Right ventricle myocardium superior (tissue), 1 donor: Measurements from ENCODE around the gene FAM118A. TPM values are rescaled to one million over a fixed set of nuclear protein-coding genes. Genes with fewer than 3 reads are reported as not detected.
"Not testable (repeated sequence)": the region's sequence is repeated elsewhere in the genome, so short reads cannot be mapped to it uniquely, and the experiment has no call there.

ENCODE experiments used
- ATAC-seq: fragments of 200-7000 bp; cut with Tn5 transposase; one replicate; pipeline ENCODE4 v1.9.1; 2020; ENCODE audit warnings: mild to moderate bottlenecking; ENCODE audit not compliant: poor library complexity
- DNase-seq: peaks from one replicate; pipeline ENCODE4 v3.0.0-alpha.2; 2020
- intact Hi-C: fragments of 100-400 bp; cut with DNase I; formaldehyde crosslinking; loops from one replicate; pipeline ENCODE4 v1.11.2; 2022
- total RNA-seq: library from RNA; stranded (reverse); fragmentation: NEBNext Ultra II Directional; extraction: Animal tissue kit (Norgen Biotek cat#: 25700); gene quantifications from one replicate; pipeline ENCODE4 v1.2.1, GENCODE V29; 2021
- donor health status: DM: no; HTN: yes; CAD: no; lungs with severe emphysema.

The FAM118A gene
- total RNA-seq, 1 donor from 2014 or later = 21.1 TPM

DNA sequence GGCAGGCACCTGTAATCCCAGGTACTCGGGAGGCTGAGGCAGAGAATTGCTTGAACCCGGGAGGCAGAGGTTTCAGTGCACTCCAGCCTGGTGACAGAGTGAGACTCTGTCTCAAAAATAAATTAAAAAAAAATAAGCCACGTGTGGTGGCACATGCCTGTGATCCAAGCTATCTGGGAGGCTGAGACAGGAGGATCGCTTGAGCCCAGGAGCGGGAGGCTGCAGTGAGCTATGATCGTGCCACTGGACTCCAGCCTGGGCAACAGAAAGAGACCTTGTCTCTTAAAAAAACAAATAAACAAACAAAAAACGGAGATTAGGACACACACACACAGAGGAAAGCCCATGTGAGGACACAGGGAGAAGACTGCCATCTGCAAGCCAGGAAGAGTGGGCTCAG is 32.0 kb upstream of the FAM118A start:
- intact Hi-C loops = loop anchor here (10.0 kb wide), 1 partner anchor 57 kb away; no protein-coding TSS in a partner anchor
- DNase-seq, ATAC-seq: not testable (repeated sequence)

- no peak for DNase-seq
- intact Hi-C loops = loop anchor here (10.0 kb wide), 1 partner anchor 57 kb away; no protein-coding TSS in a partner anchor
- ATAC-seq = no peak
Observed at GRCh38 chr22:45278125-45278524, 31.6 kb upstream of the FAM118A start.

GRCh38 chr22:45280587-45280980 is 29.1 kb upstream of the FAM118A start:
- intact Hi-C loops = no loop called here
- no peak for DNase-seq
- ATAC-seq = no peak

DNA sequence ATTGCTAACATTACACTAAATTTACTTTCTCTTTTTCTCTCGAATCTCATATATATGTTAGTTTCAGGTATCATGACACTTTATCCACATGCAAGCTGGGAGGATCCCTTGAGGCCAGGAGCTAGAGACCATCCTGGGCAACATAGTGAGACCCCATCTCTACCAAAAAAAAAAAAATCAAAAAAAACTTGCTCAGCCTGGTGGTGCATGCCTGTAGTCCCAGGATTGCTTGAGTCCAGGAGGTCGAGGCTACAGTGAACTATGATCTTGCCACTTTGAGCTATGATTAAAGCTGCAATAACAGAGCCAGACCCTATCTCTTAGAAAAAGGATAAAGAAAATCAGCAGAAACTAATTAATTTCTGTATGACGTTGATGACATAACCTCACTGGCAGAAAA is 28.7 kb upstream of the FAM118A start:
- intact Hi-C loops = no loop called here
- ATAC-seq (no peak), DNase-seq (no peak)

DNA sequence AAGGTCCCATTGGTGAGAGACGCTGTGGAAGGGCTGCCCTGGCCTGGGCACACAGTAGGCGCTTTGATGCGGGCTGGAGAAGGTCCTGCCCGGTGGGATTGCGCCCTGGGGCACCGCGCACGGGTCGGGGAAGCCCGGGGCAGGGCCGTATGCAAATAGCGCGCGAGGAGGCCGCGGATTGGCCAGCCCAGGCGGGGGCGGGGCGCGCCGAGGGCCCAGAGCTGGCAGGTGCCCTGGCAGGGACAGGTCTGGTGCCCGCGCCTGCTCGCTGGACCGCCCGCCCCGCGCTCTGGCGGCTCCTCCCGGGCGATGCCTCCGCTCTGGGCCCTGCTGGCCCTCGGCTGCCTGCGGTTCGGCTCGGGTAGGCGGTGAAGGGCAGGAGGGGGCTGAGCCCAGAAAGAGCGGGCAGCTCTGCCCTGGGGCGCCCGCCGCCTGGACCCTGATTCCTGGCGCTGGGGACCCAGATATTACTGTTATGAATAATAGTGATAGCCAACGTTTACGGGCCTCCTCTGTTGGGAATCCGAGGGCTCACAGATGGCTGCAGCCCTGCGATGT is 24.9 kb upstream of the FAM118A start, which contains the start of gene UPK3A:
UPK3A (plus strand) TSS at position 245 of the 558 bp plus-strand sequence; CDS start at position 310, 65 bp downstream.
- ATAC-seq (peak; percentile 97), DNase-seq (peak; percentile 87)
- intact Hi-C loops = no loop called here

GRCh38 chr22:45285263-45286058 is 24.3 kb upstream of the FAM118A start:
- DNase-seq (no peak), ATAC-seq (peak; percentile 45)
- intact Hi-C loops = no loop called here

DNA sequence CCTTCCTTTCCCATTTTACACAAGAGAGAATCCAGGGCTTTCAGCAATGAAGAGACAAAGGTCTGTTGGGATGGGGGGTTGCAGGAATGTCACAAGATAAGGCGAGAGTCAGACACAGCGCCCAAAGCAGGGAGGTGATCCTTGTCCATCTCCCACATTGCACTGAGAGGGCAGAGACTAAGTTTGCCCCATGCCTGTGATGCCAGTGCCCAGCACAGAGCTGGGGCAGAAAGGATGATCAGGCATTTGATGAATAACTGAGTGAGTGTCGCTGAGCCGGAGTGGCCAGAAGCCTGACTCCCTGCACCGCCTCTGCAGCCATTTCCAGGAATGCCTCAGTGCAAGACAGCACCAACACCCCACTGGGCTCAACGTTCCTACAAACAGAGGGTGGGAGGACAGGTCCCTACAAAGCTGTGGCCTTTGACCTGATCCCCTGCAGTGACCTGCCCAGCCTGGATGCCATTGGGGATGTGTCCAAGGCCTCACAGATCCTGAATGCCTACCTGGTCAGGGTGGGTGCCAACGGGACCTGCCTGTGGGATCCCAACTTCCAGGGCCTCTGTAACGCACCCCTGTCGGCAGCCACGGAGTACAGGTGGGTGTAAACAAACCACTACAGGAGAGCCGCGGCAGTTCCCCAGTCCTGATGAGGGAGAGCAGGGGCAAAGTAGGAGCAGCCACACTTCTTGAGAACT is 22.7 kb upstream of the FAM118A start:
- intact Hi-C loops = no loop called here
- ATAC-seq = no peak
- DNase-seq = no peak

DNA sequence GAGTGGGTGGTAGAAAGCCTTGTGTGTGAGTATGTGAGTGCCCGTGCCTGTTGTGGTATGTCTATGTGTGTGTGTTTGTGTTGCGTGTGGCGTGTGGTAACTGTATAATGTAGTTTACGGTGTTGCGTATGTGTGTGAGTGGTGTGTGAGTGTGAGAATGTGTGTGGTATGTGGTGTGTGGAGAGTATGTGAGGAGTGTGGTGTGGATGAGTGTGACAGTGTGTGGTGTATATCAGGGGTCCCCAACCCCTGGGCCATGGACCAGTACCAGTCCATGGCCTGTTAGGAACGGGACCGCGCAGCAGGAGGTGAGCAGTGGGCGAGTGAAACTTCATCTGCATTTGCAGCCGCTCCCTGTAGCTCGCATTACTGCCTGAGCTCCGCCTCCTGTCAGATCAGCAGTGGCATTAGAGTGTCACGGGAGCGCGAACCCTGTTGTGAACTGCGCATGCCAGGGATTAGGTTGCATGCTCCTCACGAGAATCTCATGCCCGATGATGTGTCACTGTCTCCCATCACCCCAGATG is 19.3 kb upstream of the FAM118A start:
- ATAC-seq = peak; percentile 67
- DNase-seq = peak; percentile 61
- intact Hi-C loops = no loop called here

DNA sequence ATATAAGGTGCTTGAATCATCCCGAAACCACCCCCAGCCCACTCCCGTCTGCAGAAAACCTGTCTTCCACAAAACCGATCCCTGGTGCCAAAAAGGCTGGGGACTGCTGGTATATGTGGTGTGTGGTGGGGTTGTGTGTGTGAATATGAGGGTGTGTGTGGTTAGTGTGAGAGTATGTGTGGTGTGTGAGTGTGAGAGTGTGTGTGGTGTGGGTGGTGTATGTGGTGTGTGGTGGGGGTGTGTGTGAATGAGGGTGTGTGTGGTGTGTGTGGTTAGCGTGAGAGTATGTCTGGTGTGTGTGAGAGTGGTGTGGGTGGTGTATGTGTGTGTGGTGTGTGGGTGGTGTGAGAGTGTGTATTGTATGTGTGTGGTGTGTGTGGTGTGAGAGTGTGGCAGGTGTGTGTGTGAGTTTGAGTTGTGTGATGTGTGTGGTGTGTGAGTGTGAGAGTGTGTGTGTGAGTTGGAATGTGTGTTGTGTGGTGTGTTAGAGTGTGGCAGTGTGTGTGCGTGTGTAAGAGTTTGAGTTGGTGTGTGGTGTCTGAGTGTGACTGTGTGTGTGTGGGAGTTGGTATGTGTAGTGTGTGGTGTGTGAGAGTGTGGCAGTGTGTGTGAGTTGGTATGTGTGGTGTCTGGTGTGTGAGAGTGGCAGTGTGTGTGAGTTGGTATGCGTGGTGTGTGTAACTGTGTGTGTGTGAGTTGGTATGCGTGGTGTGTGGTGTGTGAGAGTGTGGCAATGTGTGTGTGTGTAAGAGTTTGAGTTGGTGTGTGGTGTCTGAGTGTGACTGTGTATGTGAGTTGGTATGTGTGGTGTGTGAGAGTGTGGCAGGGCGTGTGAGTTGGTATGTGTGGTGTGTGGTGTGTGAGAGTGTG is 18.4 kb upstream of the FAM118A start:
- no peak for DNase-seq
- ATAC-seq = no peak
- intact Hi-C loops = no loop called here

DNA sequence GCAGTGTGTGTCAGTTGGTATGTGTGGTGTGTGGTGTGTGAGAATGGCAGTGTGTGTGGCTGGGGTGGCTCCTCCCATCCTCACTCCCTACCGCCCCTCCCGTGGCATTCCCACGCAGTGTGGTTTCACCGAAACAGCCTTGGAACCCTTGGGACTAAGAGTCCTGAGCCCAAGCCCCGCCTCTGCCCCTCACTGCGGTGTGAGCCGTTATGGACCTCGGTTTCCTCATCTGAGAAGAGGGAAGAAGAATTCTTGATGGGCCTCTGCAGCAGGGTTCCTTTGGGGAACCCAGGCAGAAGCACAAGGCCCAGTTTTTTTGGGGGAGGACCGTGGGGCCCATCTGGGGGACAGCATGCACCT is 17.8 kb upstream of the FAM118A start:
- no peak for DNase-seq
- ATAC-seq = no peak
- intact Hi-C loops = no loop called here

- no peak for ATAC-seq
- intact Hi-C loops = no loop called here
- no peak for DNase-seq
Observed at GRCh38 chr22:45292731-45293442, 16.8 kb upstream of the FAM118A start.

DNA sequence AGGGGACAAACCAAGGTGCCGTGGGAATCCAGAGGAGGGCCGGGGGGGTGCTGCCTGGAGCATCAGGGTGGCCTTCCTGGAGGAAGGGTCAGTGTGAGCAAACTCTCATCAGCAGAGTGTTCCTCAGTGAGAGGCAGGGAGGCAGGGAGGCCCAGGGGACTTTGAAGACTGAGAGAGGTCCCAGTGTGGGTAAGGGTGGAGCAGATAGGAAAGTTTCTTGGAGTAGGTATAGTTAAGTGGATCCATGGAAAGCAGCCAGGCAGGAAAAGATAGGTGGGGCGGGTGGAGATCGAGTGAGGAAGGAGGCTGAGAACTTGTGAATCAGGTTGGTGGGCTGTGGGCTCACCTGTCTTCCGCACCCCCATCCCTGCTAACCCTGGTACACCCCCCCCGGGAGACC is 15.7 kb upstream of the FAM118A start:
- DNase-seq (no peak), ATAC-seq (no peak)
- intact Hi-C loops = no loop called here

- DNase-seq, intact Hi-C loops, ATAC-seq: not testable (repeated sequence)
Observed at GRCh38 chr22:45295004-45295403, 14.7 kb upstream of the FAM118A start.

- intact Hi-C loops = no loop called here
- DNase-seq (no peak), ATAC-seq (no peak)
Observed at GRCh38 chr22:45295492-45295891, 14.2 kb upstream of the FAM118A start.

- DNase-seq (no peak), ATAC-seq (no peak)
- intact Hi-C loops = no loop called here
Observed at GRCh38 chr22:45296628-45297297, 13.0 kb upstream of the FAM118A start.

GRCh38 chr22:45298934-45299505 is 10.7 kb upstream of the FAM118A start:
- intact Hi-C loops = no loop called here
- ATAC-seq = no peak
- DNase-seq = no peak

DNA sequence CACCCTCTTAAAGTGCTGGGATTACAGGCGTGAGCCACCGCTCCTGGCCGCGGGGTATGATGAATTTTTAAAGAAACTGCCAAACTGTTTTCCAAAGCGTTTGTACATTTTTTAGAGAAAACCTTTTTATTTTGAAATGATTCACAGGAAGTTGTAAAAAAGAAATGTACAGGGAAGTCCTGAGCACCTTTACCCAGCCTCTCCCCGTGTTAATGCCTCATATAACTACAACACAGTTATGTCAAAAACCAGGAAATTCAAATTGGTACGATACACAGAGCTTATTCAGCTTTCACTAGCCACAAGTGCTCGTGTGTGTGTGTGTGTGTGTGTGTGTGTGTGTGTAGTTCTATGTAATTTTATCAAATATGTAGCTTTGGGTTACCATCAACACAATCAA is 7.0 kb upstream of the FAM118A start:
- DNase-seq (no peak), ATAC-seq (no peak)
- intact Hi-C loops = no loop called here
